GM23338 (cell line): ENCODE data around the gene CD1E. TPM values are rescaled to one million over a fixed set of nuclear protein-coding genes. Genes with fewer than 3 reads are reported as not detected.

Experiments
- ATAC-seq: fragments of 200-7000 bp; cut with Tn5 transposase; 3 replicates; pipeline ENCODE4 v1.9.1; 2020
- DNase-seq: peaks from one replicate; pipeline ENCODE4 v3.0.0-alpha.2; 2015; ENCODE audit warnings: low spot score
- H2AFZ ChIP-seq: fragments of 200-600 bp; sonication (generic); 2 replicates; pipeline ENCODE4 v1.8.0; 2016; ENCODE audit warnings: antibody characterized with exemption, mild to moderate bottlenecking, moderate library complexity
- H3F3A ChIP-seq: fragments of 200-600 bp; sonication (generic); replicated peaks from 2 replicates; pipeline ENCODE4 v1.8.0; 2017; ENCODE audit warnings: antibody characterized with exemption, mixed run types, low read depth
- H3K27ac ChIP-seq: fragments of 200-600 bp; sonication (generic); 2 replicates; pipeline ENCODE4 v1.6.1; 2016; ENCODE audit warnings: low read depth
- H3K27me3 ChIP-seq: fragments of 200-600 bp; sonication (generic); 2 replicates; pipeline ENCODE4 v1.8.0; 2016; ENCODE audit warnings: mild to moderate bottlenecking, mixed run types, moderate library complexity; ENCODE audit not compliant: insufficient read depth
- H3K36me3 ChIP-seq: fragments of 200-600 bp; sonication (generic); 2 replicates; pipeline ENCODE4 v1.8.0; 2016; ENCODE audit warnings: mild to moderate bottlenecking; ENCODE audit not compliant: insufficient read depth
- H3K4me1 ChIP-seq: fragments of 200-600 bp; sonication (generic); 2 replicates; pipeline ENCODE4 v1.8.0; 2016; ENCODE audit warnings: mild to moderate bottlenecking, moderate library complexity; ENCODE audit not compliant: insufficient read depth
- H3K4me2 ChIP-seq: fragments of 200-600 bp; sonication (generic); 2 replicates; pipeline ENCODE4 v1.7.1; 2017; ENCODE audit warnings: mixed run types
- H3K4me3 ChIP-seq: fragments of 200-600 bp; sonication (generic); 2 replicates; pipeline ENCODE4 v1.6.1; 2016; ENCODE audit warnings: mixed run types
- H3K79me2 ChIP-seq: fragments of 200-600 bp; sonication (generic); replicated peaks from 2 replicates; pipeline ENCODE4 v1.8.0; 2017; ENCODE audit warnings: mild to moderate bottlenecking; ENCODE audit not compliant: insufficient read depth
- H3K9me2 ChIP-seq: fragments of 200-600 bp; sonication (generic); 2 replicates; pipeline ENCODE4 v1.8.0; 2017; ENCODE audit not compliant: insufficient read depth
- H4K20me1 ChIP-seq: fragments of 200-600 bp; sonication (generic); replicated peaks from 2 replicates; pipeline ENCODE4 v1.8.0; 2017; ENCODE audit warnings: mild to moderate bottlenecking; ENCODE audit not compliant: insufficient read depth
- H3K27ac Mint-ChIP-seq: 2 replicates; pipeline ENCODE4 v1.8.0; 2020; ENCODE audit warnings: inconsistent platforms, mild to moderate bottlenecking, moderate library complexity, mixed read lengths
- H3K27me3 Mint-ChIP-seq: 3 replicates; pipeline ENCODE4 v1.8.0; 2022; ENCODE audit warnings: low read depth, mild to moderate bottlenecking, moderate library complexity, mixed read lengths, inconsistent platforms; ENCODE audit not compliant: insufficient read depth, poor library complexity
- H3K36me3 Mint-ChIP-seq: 3 replicates; pipeline ENCODE4 v1.8.0; 2021; ENCODE audit warnings: low read depth, mild to moderate bottlenecking, inconsistent platforms, moderate library complexity, mixed read lengths
- H3K4me1 Mint-ChIP-seq: 3 replicates; pipeline ENCODE4 v1.8.0; 2020; ENCODE audit warnings: mild to moderate bottlenecking, inconsistent platforms, mixed read lengths
- H3K4me3 Mint-ChIP-seq: 3 replicates; pipeline ENCODE4 v1.8.0; 2021; ENCODE audit warnings: moderate library complexity, mild to moderate bottlenecking, inconsistent platforms, mixed read lengths
- H3K9me3 Mint-ChIP-seq: 3 replicates; pipeline ENCODE4 v1.8.0; 2020; ENCODE audit warnings: moderate library complexity, mild to moderate bottlenecking, inconsistent platforms, mixed read lengths
- CREB1 ChIP-seq: fragments of 250-450 bp; sonication (Bioruptor Pico); IDR thresholded peaks from 2 replicates; pipeline ENCODE4 v1.5.0; 2020; ENCODE audit warnings: low read depth, mild to moderate bottlenecking, moderate library complexity
- ETS1 ChIP-seq: IDR thresholded peaks from 2 replicates; pipeline ENCODE4 v1.6.1; 2016; ENCODE audit warnings: antibody characterized with exemption
- EZH2 ChIP-seq: fragments of 200-600 bp; sonication (generic); IDR thresholded peaks from one replicate; pipeline ENCODE4 v1.8.0; 2017; ENCODE audit warnings: antibody characterized with exemption, mild to moderate bottlenecking, low read depth; ENCODE audit not compliant: unreplicated experiment
- EZH2phosphoT487 ChIP-seq: fragments of 200-600 bp; sonication (generic); IDR thresholded peaks from one replicate; pipeline ENCODE4 v1.8.1; 2018; ENCODE audit warnings: antibody characterized with exemption; ENCODE audit not compliant: unreplicated experiment
- JUNB ChIP-seq: IDR thresholded peaks from one replicate; pipeline ENCODE4 v1.6.1; 2016; ENCODE audit warnings: antibody characterized with exemption; ENCODE audit not compliant: unreplicated experiment
- NANOG ChIP-seq: IDR thresholded peaks from 2 replicates; pipeline ENCODE4 v1.6.1; 2016; ENCODE audit warnings: antibody characterized with exemption, borderline replicate concordance
- POLR2AphosphoS5 ChIP-seq: IDR thresholded peaks from 2 replicates; pipeline ENCODE4 v1.6.1; 2016; ENCODE audit warnings: antibody characterized with exemption, low read depth
- REST ChIP-seq: IDR thresholded peaks from one replicate; pipeline ENCODE4 v1.6.1; 2018; ENCODE audit warnings: antibody characterized with exemption; ENCODE audit not compliant: unreplicated experiment
- STAT1 ChIP-seq: IDR thresholded peaks from one replicate; pipeline ENCODE4 v1.6.1; 2016; ENCODE audit warnings: antibody characterized with exemption; ENCODE audit not compliant: unreplicated experiment
- ZNF114 ChIP-seq: fragments of 250-450 bp; sonication (Bioruptor Pico); IDR thresholded peaks from 2 replicates; pipeline ENCODE4 v1.5.0; 2020; ENCODE audit warnings: mild to moderate bottlenecking, moderate library complexity
- ZNF331 ChIP-seq: fragments of 250-450 bp; sonication (Bioruptor Pico); IDR thresholded peaks from 2 replicates; pipeline ENCODE4 v1.5.0; 2020; ENCODE audit warnings: low read depth, mild to moderate bottlenecking, moderate library complexity
- polyA plus RNA-seq: library from polyadenylated mRNA; unstranded; fragments of >200 nt; fragmentation: Nextera tagmentation; extraction: Ambion mirVana; gene quantifications from 2 replicates; pipeline ENCODE4 v1.2.1, GENCODE V29; 2016
- total RNA-seq: library from RNA; depleted of rRNA; stranded (reverse); fragments of >200 nt; shearing (Covaris generic); gene quantifications from 2 replicates; pipeline ENCODE4 v1.2.3, GENCODE V29; 2014
- TF ChIP-seq, protein P1 (sequence below), 2 experiments: fragments of 200-600 bp in 1 of 2; sonication (generic) in 1 of 2; conservative IDR thresholded peaks; 2 replicates each; pipeline versions ENCODE4 v1.5.1 to v1.6.1; 2016 to 2017; ENCODE audit warnings: antibody characterized with exemption in 2 of 2, low read depth in 2 of 2, mild to moderate bottlenecking in 2 of 2, moderate library complexity in 1 of 2
- TF ChIP-seq, protein P2 (sequence below): fragments of 250-450 bp; sonication (Bioruptor Pico); IDR thresholded peaks from 2 replicates; pipeline ENCODE4 v1.5.0; 2020; ENCODE audit warnings: mild to moderate bottlenecking, moderate library complexity

The CD1E gene
- total and polyA plus RNA-seq, 2 experiments from 2014 or later: not detected

- Histone ChIP-seq H4K20me1 (no peaks in the 10 kb centered on the region), H3K27me3 (no peaks in the 10 kb centered on the region), H3K27ac (no peak overlapping the region), H3K9me2 (no peaks in the 10 kb centered on the region; the same call in 1 of the 2 replicates), H2AFZ (no peak overlapping the region), H3K36me3 (no peaks in the 10 kb centered on the region), H3F3A (no peaks in the 10 kb centered on the region), H3K4me2 (no peak overlapping the region), H3K4me3 (no peak overlapping the region), H3K4me1 (no peaks in the 10 kb centered on the region), H3K79me2 (no peaks in the 10 kb centered on the region)
- Mint-ChIP-seq H3K27ac (no peak overlapping the region), H3K4me1 (peaks cover 4% of the 10 kb centered on the region; the same call in 2 of the 3 replicates), H3K4me3 (no peak overlapping the region), H3K36me3 (no peaks in the 10 kb centered on the region), H3K9me3 (no peaks in the 10 kb centered on the region), H3K27me3 (no peaks in the 10 kb centered on the region)
- TF ChIP-seq, protein P1, sequence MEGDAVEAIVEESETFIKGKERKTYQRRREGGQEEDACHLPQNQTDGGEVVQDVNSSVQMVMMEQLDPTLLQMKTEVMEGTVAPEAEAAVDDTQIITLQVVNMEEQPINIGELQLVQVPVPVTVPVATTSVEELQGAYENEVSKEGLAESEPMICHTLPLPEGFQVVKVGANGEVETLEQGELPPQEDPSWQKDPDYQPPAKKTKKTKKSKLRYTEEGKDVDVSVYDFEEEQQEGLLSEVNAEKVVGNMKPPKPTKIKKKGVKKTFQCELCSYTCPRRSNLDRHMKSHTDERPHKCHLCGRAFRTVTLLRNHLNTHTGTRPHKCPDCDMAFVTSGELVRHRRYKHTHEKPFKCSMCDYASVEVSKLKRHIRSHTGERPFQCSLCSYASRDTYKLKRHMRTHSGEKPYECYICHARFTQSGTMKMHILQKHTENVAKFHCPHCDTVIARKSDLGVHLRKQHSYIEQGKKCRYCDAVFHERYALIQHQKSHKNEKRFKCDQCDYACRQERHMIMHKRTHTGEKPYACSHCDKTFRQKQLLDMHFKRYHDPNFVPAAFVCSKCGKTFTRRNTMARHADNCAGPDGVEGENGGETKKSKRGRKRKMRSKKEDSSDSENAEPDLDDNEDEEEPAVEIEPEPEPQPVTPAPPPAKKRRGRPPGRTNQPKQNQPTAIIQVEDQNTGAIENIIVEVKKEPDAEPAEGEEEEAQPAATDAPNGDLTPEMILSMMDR (conservative IDR thresholded peaks at IDR 0.05; ENCODE audit: low read depth in 2 of 2): no peak
- TF ChIP-seq EZH2phosphoT487: no peak
- TF ChIP-seq REST: no peak
- no peak for TF ChIP-seq NANOG
- TF ChIP-seq, protein P2, sequence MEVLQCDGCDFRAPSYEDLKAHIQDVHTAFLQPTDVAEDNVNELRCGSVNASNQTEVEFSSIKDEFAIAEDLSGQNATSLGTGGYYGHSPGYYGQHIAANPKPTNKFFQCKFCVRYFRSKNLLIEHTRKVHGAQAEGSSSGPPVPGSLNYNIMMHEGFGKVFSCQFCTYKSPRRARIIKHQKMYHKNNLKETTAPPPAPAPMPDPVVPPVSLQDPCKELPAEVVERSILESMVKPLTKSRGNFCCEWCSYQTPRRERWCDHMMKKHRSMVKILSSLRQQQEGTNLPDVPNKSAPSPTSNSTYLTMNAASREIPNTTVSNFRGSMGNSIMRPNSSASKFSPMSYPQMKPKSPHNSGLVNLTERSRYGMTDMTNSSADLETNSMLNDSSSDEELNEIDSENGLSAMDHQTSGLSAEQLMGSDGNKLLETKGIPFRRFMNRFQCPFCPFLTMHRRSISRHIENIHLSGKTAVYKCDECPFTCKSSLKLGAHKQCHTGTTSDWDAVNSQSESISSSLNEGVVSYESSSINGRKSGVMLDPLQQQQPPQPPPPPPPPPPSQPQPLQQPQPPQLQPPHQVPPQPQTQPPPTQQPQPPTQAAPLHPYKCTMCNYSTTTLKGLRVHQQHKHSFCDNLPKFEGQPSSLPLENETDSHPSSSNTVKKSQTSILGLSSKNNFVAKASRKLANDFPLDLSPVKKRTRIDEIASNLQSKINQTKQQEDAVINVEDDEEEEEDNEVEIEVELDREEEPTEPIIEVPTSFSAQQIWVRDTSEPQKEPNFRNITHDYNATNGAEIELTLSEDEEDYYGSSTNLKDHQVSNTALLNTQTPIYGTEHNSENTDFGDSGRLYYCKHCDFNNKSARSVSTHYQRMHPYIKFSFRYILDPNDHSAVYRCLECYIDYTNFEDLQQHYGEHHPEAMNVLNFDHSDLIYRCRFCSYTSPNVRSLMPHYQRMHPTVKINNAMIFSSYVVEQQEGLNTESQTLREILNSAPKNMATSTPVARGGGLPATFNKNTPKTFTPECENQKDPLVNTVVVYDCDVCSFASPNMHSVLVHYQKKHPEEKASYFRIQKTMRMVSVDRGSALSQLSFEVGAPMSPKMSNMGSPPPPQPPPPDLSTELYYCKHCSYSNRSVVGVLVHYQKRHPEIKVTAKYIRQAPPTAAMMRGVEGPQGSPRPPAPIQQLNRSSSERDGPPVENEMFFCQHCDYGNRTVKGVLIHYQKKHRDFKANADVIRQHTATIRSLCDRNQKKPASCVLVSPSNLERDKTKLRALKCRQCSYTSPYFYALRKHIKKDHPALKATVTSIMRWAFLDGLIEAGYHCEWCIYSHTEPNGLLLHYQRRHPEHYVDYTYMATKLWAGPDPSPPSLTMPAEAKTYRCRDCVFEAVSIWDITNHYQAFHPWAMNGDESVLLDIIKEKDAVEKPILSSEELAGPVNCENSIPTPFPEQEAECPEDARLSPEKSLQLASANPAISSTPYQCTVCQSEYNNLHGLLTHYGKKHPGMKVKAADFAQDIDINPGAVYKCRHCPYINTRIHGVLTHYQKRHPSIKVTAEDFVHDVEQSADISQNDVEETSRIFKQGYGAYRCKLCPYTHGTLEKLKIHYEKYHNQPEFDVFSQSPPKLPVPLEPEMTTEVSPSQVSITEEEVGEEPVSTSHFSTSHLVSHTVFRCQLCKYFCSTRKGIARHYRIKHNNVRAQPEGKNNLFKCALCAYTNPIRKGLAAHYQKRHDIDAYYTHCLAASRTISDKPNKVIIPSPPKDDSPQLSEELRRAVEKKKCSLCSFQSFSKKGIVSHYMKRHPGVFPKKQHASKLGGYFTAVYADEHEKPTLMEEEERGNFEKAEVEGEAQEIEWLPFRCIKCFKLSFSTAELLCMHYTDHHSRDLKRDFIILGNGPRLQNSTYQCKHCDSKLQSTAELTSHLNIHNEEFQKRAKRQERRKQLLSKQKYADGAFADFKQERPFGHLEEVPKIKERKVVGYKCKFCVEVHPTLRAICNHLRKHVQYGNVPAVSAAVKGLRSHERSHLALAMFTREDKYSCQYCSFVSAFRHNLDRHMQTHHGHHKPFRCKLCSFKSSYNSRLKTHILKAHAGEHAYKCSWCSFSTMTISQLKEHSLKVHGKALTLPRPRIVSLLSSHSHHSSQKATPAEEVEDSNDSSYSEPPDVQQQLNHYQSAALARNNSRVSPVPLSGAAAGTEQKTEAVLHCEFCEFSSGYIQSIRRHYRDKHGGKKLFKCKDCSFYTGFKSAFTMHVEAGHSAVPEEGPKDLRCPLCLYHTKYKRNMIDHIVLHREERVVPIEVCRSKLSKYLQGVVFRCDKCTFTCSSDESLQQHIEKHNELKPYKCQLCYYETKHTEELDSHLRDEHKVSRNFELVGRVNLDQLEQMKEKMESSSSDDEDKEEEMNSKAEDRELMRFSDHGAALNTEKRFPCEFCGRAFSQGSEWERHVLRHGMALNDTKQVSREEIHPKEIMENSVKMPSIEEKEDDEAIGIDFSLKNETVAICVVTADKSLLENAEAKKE (CRISPR knock-in tag): no peak
- TF ChIP-seq STAT1: no peak
- TF ChIP-seq ZNF114 (CRISPR knock-in tag): no peak
- no peak for TF ChIP-seq POLR2AphosphoS5
- TF ChIP-seq ZNF331 (CRISPR knock-in tag): no peak
- TF ChIP-seq CREB1 (CRISPR knock-in tag): no peak
- no peak for TF ChIP-seq ETS1
- TF ChIP-seq EZH2: no peak
- TF ChIP-seq JUNB: no peak
- DNase-seq: no peak
- ATAC-seq: no peak
Observed at GRCh38 chr1:158407092-158407491, 53.4 kb downstream of the CD1E start.
